Ovary (tissue), 3 donors: ENCODE measurements around the gene KBTBD7.

Experiments used
- POLR2A ChIP-seq: fragments of 450-650 bp; IDR thresholded peaks from one replicate; pipeline ENCODE4 v1.6.1; 2017; ENCODE audit warnings: antibody characterized with exemption, mild to moderate bottlenecking, moderate library complexity
- TF ChIP-seq, protein P1 (sequence below), 3 donors: fragments of 450-650 bp in 2 of 3; fragments of 200-600 bp in 1 of 3; IDR thresholded peaks; one replicate each; pipeline versions ENCODE4 v1.5.1 to v1.8.0; 2016 to 2022; ENCODE audit warnings: antibody characterized with exemption in 3 of 3, mild to moderate bottlenecking in 1 of 3
- donor health status: DM: no; HTN: no; CAD: no.

DNA sequence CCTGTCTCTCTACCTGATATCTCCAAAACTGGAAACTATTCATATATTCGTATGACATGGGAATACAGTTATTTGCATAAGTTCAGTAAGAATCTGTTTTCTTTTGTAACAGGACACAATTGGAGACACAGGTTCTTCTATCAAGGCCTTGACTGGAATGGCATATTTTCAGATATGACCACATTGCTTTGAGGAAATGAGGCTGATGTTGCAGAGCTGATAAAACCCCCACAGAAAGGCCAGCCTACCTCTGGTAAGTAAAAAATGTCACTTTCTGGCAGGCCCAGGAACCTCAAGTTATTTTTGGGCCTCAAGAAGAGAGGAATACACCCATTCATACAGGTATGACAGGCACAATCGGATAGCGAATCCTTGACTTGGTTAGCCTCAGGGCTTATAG is 32.2 kb downstream of the KBTBD7 start:
- TF ChIP-seq, protein P1, sequence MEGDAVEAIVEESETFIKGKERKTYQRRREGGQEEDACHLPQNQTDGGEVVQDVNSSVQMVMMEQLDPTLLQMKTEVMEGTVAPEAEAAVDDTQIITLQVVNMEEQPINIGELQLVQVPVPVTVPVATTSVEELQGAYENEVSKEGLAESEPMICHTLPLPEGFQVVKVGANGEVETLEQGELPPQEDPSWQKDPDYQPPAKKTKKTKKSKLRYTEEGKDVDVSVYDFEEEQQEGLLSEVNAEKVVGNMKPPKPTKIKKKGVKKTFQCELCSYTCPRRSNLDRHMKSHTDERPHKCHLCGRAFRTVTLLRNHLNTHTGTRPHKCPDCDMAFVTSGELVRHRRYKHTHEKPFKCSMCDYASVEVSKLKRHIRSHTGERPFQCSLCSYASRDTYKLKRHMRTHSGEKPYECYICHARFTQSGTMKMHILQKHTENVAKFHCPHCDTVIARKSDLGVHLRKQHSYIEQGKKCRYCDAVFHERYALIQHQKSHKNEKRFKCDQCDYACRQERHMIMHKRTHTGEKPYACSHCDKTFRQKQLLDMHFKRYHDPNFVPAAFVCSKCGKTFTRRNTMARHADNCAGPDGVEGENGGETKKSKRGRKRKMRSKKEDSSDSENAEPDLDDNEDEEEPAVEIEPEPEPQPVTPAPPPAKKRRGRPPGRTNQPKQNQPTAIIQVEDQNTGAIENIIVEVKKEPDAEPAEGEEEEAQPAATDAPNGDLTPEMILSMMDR (IDR thresholded peaks at IDR 0.05): no peak
- TF ChIP-seq POLR2A: no peak
